Panc1 (cell line): ENCODE measurements around the gene CMTM7. TPM values are rescaled to one million over a fixed set of nuclear protein-coding genes. Genes with fewer than 3 reads are reported as not detected.

Experiments used
- ATAC-seq: fragments of 200-7000 bp; cut with Tn5 transposase; 2 replicates; pipeline ENCODE4 v1.9.1; 2020; ENCODE audit warnings: mild to moderate bottlenecking, moderate library complexity
- BruUV-seq: library from RNA; stranded (reverse); fragments of 400-500 nt; replicated peaks from 2 replicates; lab custom pipeline; 2021; lab: Mats Ljungman, UMichigan
- CTCF ChIA-PET: fragments of 300-600 bp; sonication (Branson Sonifier 250); formaldehyde crosslinking; loops from one replicate; lab custom pipeline; 2022; ENCODE audit warnings: antibody characterized with exemption; lab: Charles Lee
- POLR2A ChIA-PET: fragments of 300-600 bp; sonication (Branson Sonifier 250); formaldehyde crosslinking; loops from one replicate; lab custom pipeline; 2022; ENCODE audit warnings: antibody characterized with exemption; lab: Charles Lee
- DNase-seq: peaks from one replicate; pipeline ENCODE4 v3.0.0-alpha.2; 2010; ENCODE audit warnings: low read depth, low spot score
- H3K27ac ChIP-seq: 2 replicates; pipeline ENCODE4 v1.5.1; 2011; ENCODE audit warnings: mild to moderate bottlenecking, low read length, inconsistent platforms
- H3K27me3 ChIP-seq: fragments of 200-500 bp; sonication (Bioruptor generic); 2 replicates; pipeline ENCODE4 v1.6.0; 2014; ENCODE audit warnings: low read length, inconsistent platforms; ENCODE audit not compliant: control insufficient read depth, insufficient read depth
- H3K36me3 ChIP-seq: fragments of 200-500 bp; sonication (Bioruptor generic); 2 replicates; pipeline ENCODE4 v1.5.1; 2014; ENCODE audit warnings: inconsistent platforms, mild to moderate bottlenecking, low read length, moderate library complexity; ENCODE audit not compliant: control insufficient read depth, insufficient read depth
- H3K4me1 ChIP-seq: 2 replicates; pipeline ENCODE4 v1.5.1; 2011; ENCODE audit warnings: inconsistent platforms, mild to moderate bottlenecking, low read length, moderate library complexity; ENCODE audit not compliant: control insufficient read depth, insufficient read depth
- H3K4me3 ChIP-seq, 2 experiments: 2 replicates each; pipeline ENCODE4 v1.5.1; 2011 to 2012; ENCODE audit warnings: low read depth in 2 of 2, low read length in 2 of 2, mild to moderate bottlenecking in 2 of 2, inconsistent platforms in 1 of 2, moderate library complexity in 1 of 2
- H3K9me3 ChIP-seq: fragments of 200-500 bp; sonication (Bioruptor generic); 2 replicates; pipeline ENCODE4 v1.5.1; 2014; ENCODE audit warnings: low read depth, mild to moderate bottlenecking, inconsistent platforms, low read length, moderate library complexity; ENCODE audit not compliant: control insufficient read depth, insufficient read depth
- CTCF ChIP-seq: fragments of 450-650 bp; IDR thresholded peaks from 2 replicates; pipeline ENCODE4 v1.5.1; 2017; ENCODE audit warnings: mild to moderate bottlenecking
- POLR2AphosphoS5 ChIP-seq: IDR thresholded peaks from 2 replicates; pipeline ENCODE4 v1.6.1; 2012; ENCODE audit warnings: mild to moderate bottlenecking, low read depth, low read length, moderate library complexity
- REST ChIP-seq, 2 experiments: IDR thresholded peaks; 2 replicates each; pipeline ENCODE4 v1.6.1; 2011 to 2012; ENCODE audit warnings: low read depth in 2 of 2, control low read depth in 1 of 2, low read length in 1 of 2, mild to moderate bottlenecking in 1 of 2, moderate library complexity in 1 of 2; ENCODE audit not compliant: insufficient read depth in 1 of 2
- SIN3A ChIP-seq: IDR thresholded peaks from 2 replicates; pipeline ENCODE4 v1.6.1; 2012; ENCODE audit warnings: low read depth, mild to moderate bottlenecking, low read length, moderate library complexity, borderline replicate concordance; ENCODE audit not compliant: insufficient read depth
- TCF7L2 ChIP-seq: IDR thresholded peaks from 2 replicates; pipeline ENCODE4 v1.6.1; 2011; ENCODE audit warnings: mild to moderate bottlenecking, low read depth, low read length, inconsistent platforms
- in situ Hi-C: cut with HindIII; loops from 2 replicates; pipeline ENCODE4 v1.10.0; 2016; ENCODE audit warnings: low sequenced_read_pairs, low pct_unique_long_range_greater_than_20kb
- intact Hi-C: fragments of 100-400 bp; cut with micrococcal nuclease; formaldehyde crosslinking; loops from one replicate; pipeline ENCODE4 v1.10.0; 2022; ENCODE audit not compliant: unreplicated experiment
- total RNA-seq: library from RNA; stranded (reverse); gene quantifications from one replicate; pipeline ENCODE4 v1.2.1, GENCODE V29; 2021; ENCODE audit not compliant: unreplicated experiment

CMTM7 gene
- total RNA-seq, 1 experiment from 2014 or later = 43.5 TPM

GRCh38 chr3:32414522-32415202 is 23.0 kb downstream of the CMTM7 start:
- no TSS peak for BruUV-seq
- Histone ChIP-seq H3K27me3 (no peaks in the 10 kb centered on the region), H3K9me3 (peaks cover 6% of the 10 kb centered on the region; the same call in 1 of the 2 replicates), H3K27ac (no peak overlapping the region), H3K36me3 (no peaks in the 10 kb centered on the region), H3K4me3 (no peak overlapping the region), H3K4me1 (peaks cover 4% of the 10 kb centered on the region)
- in situ Hi-C loops (no loop called here), intact Hi-C loops (loop anchor here (5.0 kb wide), 1 partner anchor 53 kb away; no protein-coding TSS in a partner anchor)
- ChIA-PET POLR2A (interaction anchor here (0.6 kb wide), 1 partner anchor 18 kb away, joined by 3 read pairs; no protein-coding TSS in a partner anchor), CTCF (no interaction called here)
- TF ChIP-seq TCF7L2 = no peak
- TF ChIP-seq REST (IDR thresholded peaks at IDR 0.05; ENCODE audit: insufficient read depth in 1 of 2, low read depth in 2 of 2, low read length in 1 of 2) = no peak
- TF ChIP-seq SIN3A = no peak
- TF ChIP-seq CTCF = no peak
- TF ChIP-seq POLR2AphosphoS5 = no peak
- ATAC-seq (peak; percentile 53; the same call in 1 of the 2 replicates), DNase-seq (no peak)

- in situ Hi-C loops (no loop called here), intact Hi-C loops (loop anchor here (5.0 kb wide), 1 partner anchor 48 kb away; no protein-coding TSS in a partner anchor)
- no TSS peak for BruUV-seq
- no peaks in the 10 kb centered on the region for H3K36me3 ChIP-seq
- CTCF ChIA-PET = no interaction called here
- ATAC-seq (no peak), DNase-seq (no peak)
- no peaks in the 10 kb centered on the region for H3K27me3 ChIP-seq
- peak overlapping the region; percentile 96 for H3K27ac ChIP-seq
- H3K9me3 ChIP-seq = peaks cover 6% of the 10 kb centered on the region; the same call in 1 of the 2 replicates
- TF ChIP-seq POLR2AphosphoS5 (no peak), CTCF (no peak), SIN3A (no peak), TCF7L2 (no peak), REST (IDR thresholded peaks at IDR 0.05; ENCODE audit: insufficient read depth in 1 of 2, low read depth in 2 of 2, low read length in 1 of 2) (no peak)
- POLR2A ChIA-PET = no interaction called here
- no peak overlapping the region for H3K4me3 ChIP-seq
- H3K4me1 ChIP-seq = peaks cover 42% of the 10 kb centered on the region
Observed at GRCh38 chr3:32419742-32420125, 28.1 kb downstream of the CMTM7 start.
